Measurements from ENCODE around the gene ASPDH. TPM values are rescaled to one million over a fixed set of nuclear protein-coding genes. Genes with fewer than 3 reads are reported as not detected.

The ASPDH gene
- polyA plus RNA-seq, 1 donor (not counting 4 experiments of a cell fraction or from before 2014, with no cell fraction given), result not detected

DNA sequence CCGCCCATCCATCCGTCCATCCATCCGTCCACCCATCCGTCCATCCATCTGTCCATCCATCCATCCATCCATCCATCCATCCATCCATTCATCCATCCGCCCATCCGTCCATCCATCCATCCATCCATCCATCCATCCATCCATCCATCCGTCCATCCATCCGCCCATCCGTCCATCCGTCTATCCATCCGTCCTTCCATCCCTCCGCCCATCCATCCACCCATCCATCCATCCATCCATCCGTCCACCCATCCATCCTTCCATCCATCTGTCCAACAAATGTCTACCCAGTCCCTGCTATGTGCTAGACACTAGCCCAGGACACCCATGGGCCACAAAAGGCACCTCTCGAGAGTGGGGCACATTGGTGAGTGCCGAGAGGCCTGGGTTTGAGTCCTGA lies 38.8 kb upstream of the ASPDH start:
- H3K4me2 ChIP-seq (ENCODE audit: control insufficient read depth, extremely low read depth, insufficient read depth, low read depth, low read length), result no peak overlapping the region
- no peaks in the 10 kb centered on the region for H3K9me1 ChIP-seq (ENCODE audit: control insufficient read depth, extremely low read depth, insufficient read depth, low read length)
- peaks cover 57% of the 10 kb centered on the region for H3K27me3 ChIP-seq (ENCODE audit: control insufficient read depth, extremely low read depth, insufficient read depth, low read length)
- no peak overlapping the region for H2AFZ ChIP-seq (ENCODE audit: control insufficient read depth, low read length)
- no peak overlapping the region for H3K27ac ChIP-seq (ENCODE audit: control insufficient read depth, insufficient read depth, low read length)
- dilution Hi-C loops (cut with MboI; ENCODE audit: extremely low pct_ligation_motif_present, low sequenced_read_pairs), result no loop called here
- H3K36me3 ChIP-seq (ENCODE audit: control insufficient read depth in 2 of 2, extremely low read depth in 1 of 2, insufficient read depth in 2 of 2, low read length in 2 of 2), result no peaks in the 10 kb centered on the region
- no peak overlapping the region for H3K9ac ChIP-seq (ENCODE audit: control insufficient read depth, extremely low read depth, insufficient read depth, low read length)
- H3K4me3 ChIP-seq (ENCODE audit: control insufficient read depth in 2 of 3, extremely low read depth in 1 of 3, insufficient read depth in 2 of 3, low read depth in 1 of 3, low read length in 3 of 3), result no peak overlapping the region
- no peaks in the 10 kb centered on the region for H3K4me1 ChIP-seq (ENCODE audit: control insufficient read depth, extremely low read depth, insufficient read depth, low read length)
- no peaks in the 10 kb centered on the region for H3K9me3 ChIP-seq (ENCODE audit: control insufficient read depth, low read depth, low read length)
- TF ChIP-seq CTCF (optimal IDR thresholded peaks at IDR 0.05 in 1 of 3, IDR thresholded peaks at IDR 0.05 in 1 of 3, conservative IDR thresholded peaks at IDR 0.05 in 1 of 3; ENCODE audit: extremely low read depth in 1 of 3, insufficient read depth in 2 of 3, low read length in 3 of 3) (no peak), EZH2 (IDR thresholded peaks at IDR 0.05; ENCODE audit: low read length) (no peak)
- H4K20me1 ChIP-seq (ENCODE audit: control insufficient read depth, extremely low read depth, insufficient read depth, low read length), result no peaks in the 10 kb centered on the region
- FAIRE-seq, result no peak
- H3K79me2 ChIP-seq (ENCODE audit: control insufficient read depth, insufficient read depth, low read length), result no peaks in the 10 kb centered on the region
- DNase-seq (ENCODE audit: low read depth, low spot score), result no peak

GRCh38 chr19:50551715-50552187 lies 38.0 kb upstream of the ASPDH start:
- H3K4me2 ChIP-seq (ENCODE audit: control insufficient read depth, extremely low read depth, insufficient read depth, low read depth, low read length), result no peak overlapping the region
- no peak overlapping the region for H3K4me3 ChIP-seq (ENCODE audit: control insufficient read depth in 2 of 3, extremely low read depth in 1 of 3, insufficient read depth in 2 of 3, low read depth in 1 of 3, low read length in 3 of 3)
- H3K9me1 ChIP-seq (ENCODE audit: control insufficient read depth, extremely low read depth, insufficient read depth, low read length), result no peaks in the 10 kb centered on the region
- H3K9me3 ChIP-seq (ENCODE audit: control insufficient read depth, low read depth, low read length), result no peaks in the 10 kb centered on the region
- TF ChIP-seq EZH2 (IDR thresholded peaks at IDR 0.05; ENCODE audit: low read length) (peak; percentile 63), CTCF (optimal IDR thresholded peaks at IDR 0.05 in 1 of 3, IDR thresholded peaks at IDR 0.05 in 1 of 3, conservative IDR thresholded peaks at IDR 0.05 in 1 of 3; ENCODE audit: extremely low read depth in 1 of 3, insufficient read depth in 2 of 3, low read length in 3 of 3) (no peak)
- H3K9ac ChIP-seq (ENCODE audit: control insufficient read depth, extremely low read depth, insufficient read depth, low read length), result no peak overlapping the region
- no peak overlapping the region for H2AFZ ChIP-seq (ENCODE audit: control insufficient read depth, low read length)
- peaks cover 51% of the 10 kb centered on the region for H3K27me3 ChIP-seq (ENCODE audit: control insufficient read depth, extremely low read depth, insufficient read depth, low read length)
- DNase-seq (ENCODE audit: low read depth, low spot score) (no peak), FAIRE-seq (no peak)
- H3K4me1 ChIP-seq (ENCODE audit: control insufficient read depth, extremely low read depth, insufficient read depth, low read length), result no peaks in the 10 kb centered on the region
- no peak overlapping the region for H3K27ac ChIP-seq (ENCODE audit: control insufficient read depth, insufficient read depth, low read length)
- H4K20me1 ChIP-seq (ENCODE audit: control insufficient read depth, extremely low read depth, insufficient read depth, low read length), result no peaks in the 10 kb centered on the region
- H3K36me3 ChIP-seq (ENCODE audit: control insufficient read depth in 2 of 2, extremely low read depth in 1 of 2, insufficient read depth in 2 of 2, low read length in 2 of 2), result no peaks in the 10 kb centered on the region
- no peaks in the 10 kb centered on the region for H3K79me2 ChIP-seq (ENCODE audit: control insufficient read depth, insufficient read depth, low read length)
- dilution Hi-C loops (cut with MboI; ENCODE audit: extremely low pct_ligation_motif_present, low sequenced_read_pairs), result no loop called here

Measured in keratinocyte (primary cell).